Stimulated activated CD8-positive, alpha-beta memory T cell treated with anti-CD3 and anti-CD28 coated beads, Interleukin-4, amount 100 ng/mL, for 24 hours (primary cell): Measurements from ENCODE around the gene SAMD8.
A peak's percentile ranks its signal among the peaks of the same experiment; 100 is the strongest.

ENCODE experiments used
- DNase-seq: peaks from one replicate; pipeline ENCODE4 v3.0.0-alpha.2; 2020; ENCODE audit warnings: low read depth

SAMD8 gene

GRCh38 chr10:75111365-75111906, at the start of gene SAMD8:
Gene SAMD8, plus strand, starts transcription at chr10:75111656. Its CDS starts 38,873 bp downstream, at chr10:75150529.
- peak; percentile 95 for DNase-seq

- no peak for DNase-seq
Measured at GRCh38 chr10:75061709-75062505, 49.5 kb upstream of the SAMD8 start.

GRCh38 chr10:75062506-75063299, 48.8 kb upstream of the SAMD8 start:
- no peak for DNase-seq

GRCh38 chr10:75063461-75064230, 47.8 kb upstream of the SAMD8 start:
- no peak for DNase-seq

GRCh38 chr10:75065076-75065475, 46.4 kb upstream of the SAMD8 start:
- DNase-seq = no peak

- DNase-seq = no peak
Measured at GRCh38 chr10:75066271-75066670, 45.2 kb upstream of the SAMD8 start.

- DNase-seq = no peak
Measured at GRCh38 chr10:75067272-75067671, 44.2 kb upstream of the SAMD8 start.

GRCh38 chr10:75068523-75068922, 42.9 kb upstream of the SAMD8 start:
- DNase-seq = no peak

GRCh38 chr10:75070476-75070875, 41.0 kb upstream of the SAMD8 start:
- no peak for DNase-seq

GRCh38 chr10:75070961-75071428, 40.5 kb upstream of the SAMD8 start:
- DNase-seq = no peak

- no peak for DNase-seq
Measured at GRCh38 chr10:75071756-75072155, 39.7 kb upstream of the SAMD8 start.

- no peak for DNase-seq
Measured at GRCh38 chr10:75072727-75073126, 38.7 kb upstream of the SAMD8 start.

GRCh38 chr10:75073442-75073841, 38.0 kb upstream of the SAMD8 start:
- DNase-seq = no peak

- no peak for DNase-seq
Measured at GRCh38 chr10:75074711-75075445, 36.6 kb upstream of the SAMD8 start.

- DNase-seq = no peak
Measured at GRCh38 chr10:75076348-75076747, 35.1 kb upstream of the SAMD8 start.

- DNase-seq = no peak
Measured at GRCh38 chr10:75079436-75080083, 31.9 kb upstream of the SAMD8 start.

GRCh38 chr10:75080554-75080953, 30.9 kb upstream of the SAMD8 start:
- no peak for DNase-seq

GRCh38 chr10:75081379-75081778, 30.1 kb upstream of the SAMD8 start:
- DNase-seq = no peak

GRCh38 chr10:75083972-75084833, 27.3 kb upstream of the SAMD8 start:
- DNase-seq = no peak

- no peak for DNase-seq
Measured at GRCh38 chr10:75084834-75085384, 26.5 kb upstream of the SAMD8 start.
